LNCaP clone FGC (cell line): ENCODE measurements around the gene MFN2.
"Not testable (repeated sequence)": the region's sequence is repeated elsewhere in the genome, so short reads cannot be mapped to it uniquely, and the experiment has no call there.

ENCODE experiments used
- DNase-seq: peaks from one replicate; pipeline ENCODE4 v3.0.0-alpha.2; 2011; ENCODE audit warnings: low read depth
- H3K4me3 ChIP-seq: 2 replicates; pipeline ENCODE4 v1.5.1; 2011; ENCODE audit warnings: mild to moderate bottlenecking, low read depth, low read length, control low read depth
- CTCF ChIP-seq: IDR thresholded peaks from 2 replicates; pipeline ENCODE4 v1.5.1; 2012; ENCODE audit warnings: mild to moderate bottlenecking; ENCODE audit not compliant: control insufficient read depth, insufficient read depth; ENCODE audit errors: extremely low read depth

MFN2 gene

GRCh38 chr1:11979851-11980675 is at the start of gene MFN2:
MFN2 (plus strand) TSS chr1:11980444; CDS start chr1:11989169, 8,725 bp downstream.
- no peak for TF ChIP-seq CTCF
- peak within 1 kb of the TSS; percentile 97 for H3K4me3 ChIP-seq
- peak; percentile 86 for DNase-seq

- no peak for TF ChIP-seq CTCF
- no peak overlapping the region for H3K4me3 ChIP-seq
- no peak for DNase-seq
Measured at GRCh38 chr1:11930571-11931445, 49.4 kb upstream of the MFN2 start.

GRCh38 chr1:11931845-11932244 is 48.4 kb upstream of the MFN2 start:
- no peak for TF ChIP-seq CTCF
- DNase-seq: no peak
- H3K4me3 ChIP-seq: no peak overlapping the region

- H3K4me3 ChIP-seq: peak within 1 kb of the TSS; percentile 63
- DNase-seq: peak; percentile 65
- no peak for TF ChIP-seq CTCF
Measured at GRCh38 chr1:11934302-11935056, 45.8 kb upstream of the MFN2 start, which contains the start of gene PLOD1. PLOD1 (plus strand) TSS chr1:11934717; CDS start chr1:11934780, 63 bp downstream.

GRCh38 chr1:11935057-11935412 is 45.2 kb upstream of the MFN2 start:
- DNase-seq: no peak
- H3K4me3 ChIP-seq: peak overlapping the region; percentile 63
- TF ChIP-seq CTCF: no peak

- not testable (repeated sequence) for DNase-seq
- H3K4me3 ChIP-seq: peak overlapping the region; percentile 63
Measured at GRCh38 chr1:11935733-11936132, 44.5 kb upstream of the MFN2 start.
